Activated CD8-positive, alpha-beta T cell treated with anti-CD3 and anti-CD28 coated beads, Interleukin-2, amount 10 ng/mL, durations not matched to agents 7 days and 5 days (primary cell): ENCODE measurements around the gene PACS1. TPM values are rescaled to one million over a fixed set of nuclear protein-coding genes. Genes with fewer than 3 reads are reported as not detected.
A peak's percentile ranks its signal among the peaks of the same experiment; 100 is the strongest.

ENCODE experiments used
- ATAC-seq: fragments of 150-1000 bp; cut with Tn5 transposase; one replicate; pipeline ENCODE4 v1.10.0; 2021; ENCODE audit warnings: moderate library complexity
- CTCF ChIA-PET: fragments of 350-600 bp; sonication (Branson Sonifier 250); formaldehyde crosslinking; loops from one replicate; lab custom pipeline; 2021; ENCODE audit warnings: antibody characterized with exemption; lab: Charles Lee
- POLR2A ChIA-PET: fragments of 350-600 bp; sonication (Branson Sonifier 250); formaldehyde crosslinking; loops from one replicate; lab custom pipeline; 2021; ENCODE audit warnings: antibody characterized with exemption; lab: Charles Lee
- DNase-seq: peaks from one replicate; pipeline ENCODE4 v3.0.0-alpha.2; 2020
- H3K27ac Mint-ChIP-seq: one replicate; pipeline ENCODE4 v1.8.0; 2021; ENCODE audit warnings: mild to moderate bottlenecking, mixed read lengths
- H3K27me3 Mint-ChIP-seq: one replicate; pipeline ENCODE4 v1.8.0; 2021; ENCODE audit warnings: low read depth, mixed read lengths
- H3K36me3 Mint-ChIP-seq: one replicate; pipeline ENCODE4 v1.8.0; 2021; ENCODE audit warnings: low read depth, mixed read lengths
- H3K4me1 Mint-ChIP-seq: one replicate; pipeline ENCODE4 v1.8.0; 2021; ENCODE audit warnings: low read depth, mixed read lengths
- H3K4me3 Mint-ChIP-seq: one replicate; pipeline ENCODE4 v1.8.0; 2021; ENCODE audit warnings: mild to moderate bottlenecking, mixed read lengths
- H3K9me3 Mint-ChIP-seq: one replicate; pipeline ENCODE4 v1.8.0; 2022; ENCODE audit warnings: mixed read lengths; ENCODE audit not compliant: insufficient read depth
- total RNA-seq, 2 experiments: library from RNA; stranded (reverse); gene quantifications; one replicate each; pipeline ENCODE4 v1.2.3, GENCODE V29; 2021

PACS1 gene
- total RNA-seq, 2 experiments from 2014 or later = 84.6 to 91.6 TPM

DNA sequence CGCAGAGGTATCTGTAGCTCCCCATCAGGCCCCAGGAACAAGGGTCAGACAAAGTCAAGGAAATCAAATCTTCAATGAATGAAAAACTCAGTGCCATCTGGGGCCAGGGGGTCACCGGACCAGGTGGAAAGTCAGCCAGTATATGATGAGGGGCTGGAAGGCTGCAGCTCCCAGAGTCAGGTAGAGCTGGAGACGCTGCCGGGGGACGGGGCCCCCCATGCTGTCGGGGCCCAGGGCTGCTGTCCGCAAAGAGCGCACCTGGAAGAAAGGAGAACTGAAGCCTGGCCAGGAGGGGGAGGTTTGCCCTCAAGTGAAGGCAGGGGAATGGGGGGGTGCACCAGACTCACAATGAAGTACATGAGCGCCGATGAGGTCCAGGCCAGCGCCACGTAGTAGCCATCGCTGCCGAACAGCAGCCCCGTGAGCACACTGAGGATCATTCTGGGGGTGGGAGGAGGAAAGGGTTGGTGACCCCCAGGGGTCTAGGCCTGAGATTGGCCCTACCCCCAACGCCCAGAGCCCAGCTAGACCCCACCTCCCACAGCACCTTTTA lies 214.5 kb downstream of the PACS1 start:
- POLR2A ChIA-PET = no interaction called here
- no peaks in the 10 kb centered on the region for H3K9me3 Mint-ChIP-seq
- H3K27me3 Mint-ChIP-seq = peaks cover under 1% of the 10 kb centered on the region
- no peak overlapping the region for H3K4me3 Mint-ChIP-seq
- H3K27ac Mint-ChIP-seq = no peak overlapping the region
- DNase-seq (no peak), ATAC-seq (no peak)
- CTCF ChIA-PET = interaction anchor here (0.6 to 6.3 kb wide), 2 partner anchors 14 to 27 kb away, joined by 3 to 64 read pairs; partner anchors contain the start of gene RAB1B
- H3K4me1 Mint-ChIP-seq = peaks cover 51% of the 10 kb centered on the region
- H3K36me3 Mint-ChIP-seq = peaks cover 2% of the 10 kb centered on the region

DNA sequence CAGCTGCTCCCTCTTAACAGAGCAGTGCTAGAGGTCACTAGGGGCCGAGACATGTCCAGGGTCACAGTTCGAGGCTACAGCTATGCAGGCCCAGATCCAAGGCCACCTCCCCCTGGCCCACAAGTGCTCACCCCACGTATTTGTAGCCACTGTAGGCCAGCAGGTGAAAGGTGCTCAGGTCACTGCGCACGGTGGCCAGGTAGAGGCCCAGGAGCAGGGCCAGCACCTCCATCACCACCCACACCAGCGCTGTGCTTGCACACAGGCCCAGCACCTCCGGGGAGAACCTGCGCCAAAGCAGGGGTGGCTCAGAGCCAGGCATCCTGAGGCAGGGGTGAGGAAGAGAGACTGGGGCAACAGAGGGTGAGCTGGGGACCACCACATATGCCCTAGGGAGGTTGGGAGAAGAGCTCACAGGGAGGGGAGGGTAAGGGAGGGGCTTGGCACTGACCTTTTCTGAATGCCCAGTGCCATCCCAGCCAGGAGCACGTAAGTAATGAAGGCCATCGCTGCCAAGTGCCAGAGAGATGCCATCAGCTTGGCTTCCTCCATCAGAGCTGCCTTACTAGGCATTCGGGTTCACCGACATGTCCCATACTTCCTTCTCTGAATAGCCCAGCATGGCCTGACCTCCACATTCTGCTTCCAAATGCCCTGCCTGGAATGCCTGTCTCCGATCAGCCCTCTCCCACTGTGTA lies 215.3 kb downstream of the PACS1 start:
- Mint-ChIP-seq H3K4me3 (no peak overlapping the region), H3K27ac (no peak overlapping the region)

DNA sequence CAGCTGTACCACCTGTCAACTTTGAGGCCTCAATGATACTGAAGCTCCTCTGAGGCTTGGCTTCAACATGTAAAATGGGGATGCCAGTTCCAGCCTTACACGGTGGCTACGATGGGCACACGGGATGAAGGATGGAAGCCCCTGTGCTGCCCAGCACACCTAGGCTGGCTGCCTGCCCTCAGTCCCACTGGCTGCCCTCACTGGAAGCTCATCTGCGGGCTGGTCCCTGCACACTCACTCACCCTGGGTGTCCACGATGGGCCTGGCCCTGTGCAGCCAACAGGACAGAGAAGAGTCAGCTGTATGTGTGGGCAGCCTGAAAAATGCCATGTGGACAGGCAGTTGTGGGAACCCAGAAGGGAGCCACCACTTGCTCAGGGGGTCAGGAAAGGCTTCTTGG lies 216.6 kb downstream of the PACS1 start:
- ATAC-seq (no peak), DNase-seq (no peak)
- no peak overlapping the region for H3K4me3 Mint-ChIP-seq
- no peaks in the 10 kb centered on the region for H3K9me3 Mint-ChIP-seq
- POLR2A ChIA-PET = interaction anchor here (0.6 to 1.4 kb wide), 3 partner anchors 16 to 70 kb away, joined by 3 read pairs; no protein-coding TSS in a partner anchor
- peaks cover 2% of the 10 kb centered on the region for H3K36me3 Mint-ChIP-seq
- CTCF ChIA-PET = interaction anchor here (1.1 to 1.9 kb wide), 3 partner anchors 18 to 64 kb away, joined by 3 to 7 read pairs (median 4); partner anchors contain the start of gene RAB1B
- peaks cover 14% of the 10 kb centered on the region for H3K27me3 Mint-ChIP-seq
- peaks cover 55% of the 10 kb centered on the region for H3K4me1 Mint-ChIP-seq
- no peak overlapping the region for H3K27ac Mint-ChIP-seq

More for the DNA sequence above, 215.3 kb downstream of the PACS1 start:
- H3K4me1 Mint-ChIP-seq = peaks cover 59% of the 10 kb centered on the region
- ATAC-seq (no peak), DNase-seq (no peak)
- ChIA-PET POLR2A (interaction anchor here (1.0 to 1.1 kb wide), 2 partner anchors 17 to 283 kb away, joined by 3 read pairs; partner anchors contain the start of gene BANF1), CTCF (interaction anchor here (1.0 to 1.9 kb wide), 3 partner anchors 13 to 63 kb away, joined by 3 to 7 read pairs (median 4); no protein-coding TSS in a partner anchor)
- peaks cover 2% of the 10 kb centered on the region for H3K36me3 Mint-ChIP-seq
- no peaks in the 10 kb centered on the region for H3K9me3 Mint-ChIP-seq
- H3K27me3 Mint-ChIP-seq = peaks cover 5% of the 10 kb centered on the region

DNA sequence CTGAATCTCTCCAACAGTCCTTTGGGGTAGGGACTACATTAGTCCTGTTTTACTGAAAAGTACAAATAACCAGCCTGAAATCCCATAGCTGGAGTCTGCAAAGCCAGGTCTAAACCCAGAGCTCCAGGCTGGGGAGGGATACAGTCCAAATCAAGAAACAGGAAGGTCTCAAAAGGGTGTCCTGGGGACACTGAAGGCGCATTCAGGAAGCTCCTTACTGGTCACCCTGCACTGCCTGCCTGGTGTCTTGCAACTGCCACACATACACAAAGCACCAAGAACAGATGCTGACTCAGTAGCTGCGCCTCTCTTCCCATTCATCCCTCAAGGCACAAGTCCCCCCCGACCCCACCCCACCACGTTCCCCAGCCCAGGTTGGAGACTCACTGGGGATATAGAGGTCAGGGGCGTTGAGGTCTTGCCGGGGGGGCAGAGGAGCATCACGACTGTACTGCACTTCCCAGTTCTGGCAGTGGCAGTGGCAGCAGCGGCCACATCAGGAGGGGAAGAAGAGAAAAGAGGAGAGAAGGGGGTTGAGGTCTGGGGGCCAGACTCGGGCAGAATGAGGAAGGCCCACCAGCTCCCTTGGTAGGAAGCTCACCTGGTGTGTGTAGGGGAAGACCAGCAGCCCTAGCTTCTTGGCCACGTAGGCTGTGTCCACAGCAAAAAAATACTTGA lies 217.3 kb downstream of the PACS1 start:
- H3K9me3 Mint-ChIP-seq = no peaks in the 10 kb centered on the region
- no peak for ATAC-seq
- peaks cover 49% of the 10 kb centered on the region for H3K4me1 Mint-ChIP-seq
- POLR2A ChIA-PET = interaction anchor here (0.6 to 1.4 kb wide), 5 partner anchors 10 to 282 kb away, joined by 3 read pairs; partner anchors contain the start of gene CD248
- CTCF ChIA-PET = interaction anchor here (1.3 to 3.0 kb wide), 7 partner anchors 19 to 218 kb away, joined by 3 to 13 read pairs (median 4); partner anchors contain the start of gene RAB1B
- peaks cover 2% of the 10 kb centered on the region for H3K36me3 Mint-ChIP-seq
- H3K4me3 Mint-ChIP-seq = peak overlapping the region; percentile 85
- no peak for DNase-seq
- peak overlapping the region; percentile 54 for H3K27ac Mint-ChIP-seq
- H3K27me3 Mint-ChIP-seq = peaks cover 14% of the 10 kb centered on the region

DNA sequence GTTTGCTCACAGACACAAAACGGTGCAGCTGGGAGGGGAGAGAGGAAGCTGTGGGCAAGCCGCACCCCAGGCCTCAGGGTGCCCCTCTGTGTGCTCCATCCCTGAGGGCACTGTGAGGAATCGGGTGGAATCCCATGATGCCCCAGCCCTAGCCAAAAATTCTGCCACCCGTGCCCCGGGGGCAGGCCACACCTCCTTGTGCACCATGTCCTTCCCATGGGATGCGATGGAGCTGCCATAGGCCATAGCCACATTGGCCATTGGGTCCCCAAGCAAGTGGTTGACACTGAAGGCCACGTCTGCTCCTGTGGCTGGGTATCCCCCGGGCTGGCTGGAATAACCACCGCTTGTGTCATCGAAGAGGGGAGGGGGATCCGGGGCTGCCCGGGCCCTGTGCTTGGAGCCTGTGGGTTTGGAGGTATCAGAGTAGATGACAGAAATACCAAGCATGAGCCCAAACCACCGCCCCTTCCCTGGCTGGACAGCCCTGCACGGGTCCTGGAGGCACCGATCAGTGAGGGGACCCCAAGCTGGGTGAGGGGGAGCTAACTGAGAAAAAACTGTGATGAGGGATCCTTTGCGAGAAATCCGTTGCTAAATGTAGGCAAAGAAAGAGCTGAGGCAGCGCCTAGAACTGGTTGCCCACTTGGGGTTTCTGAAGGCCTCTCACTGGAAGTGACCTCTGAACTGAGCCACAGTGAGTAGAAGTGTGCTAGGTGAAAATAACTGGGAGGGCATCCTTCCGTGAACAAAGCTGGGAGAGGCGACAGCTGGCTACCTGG lies 218.0 kb downstream of the PACS1 start:
- peaks cover 20% of the 10 kb centered on the region for H3K27me3 Mint-ChIP-seq
- ATAC-seq (no peak), DNase-seq (no peak)
- peak overlapping the region; percentile 85 for H3K27ac Mint-ChIP-seq
- peaks cover 45% of the 10 kb centered on the region for H3K4me1 Mint-ChIP-seq
- H3K9me3 Mint-ChIP-seq = no peaks in the 10 kb centered on the region
- POLR2A ChIA-PET = interaction anchor here (0.8 to 2.1 kb wide), 5 partner anchors 11 to 56 kb away, joined by 3 to 7 read pairs (median 3); partner anchors contain the start of genes CD248 and RAB1B
- H3K36me3 Mint-ChIP-seq = peaks cover 4% of the 10 kb centered on the region
- CTCF ChIA-PET = interaction anchor here (0.9 to 3.0 kb wide), 16 partner anchors 8 to 576 kb away, joined by 3 to 13 read pairs (median 4); partner anchors contain the start of genes KAT5, RAB1B, RBM4B and RIN1
- H3K4me3 Mint-ChIP-seq = peak overlapping the region; percentile 85

DNA sequence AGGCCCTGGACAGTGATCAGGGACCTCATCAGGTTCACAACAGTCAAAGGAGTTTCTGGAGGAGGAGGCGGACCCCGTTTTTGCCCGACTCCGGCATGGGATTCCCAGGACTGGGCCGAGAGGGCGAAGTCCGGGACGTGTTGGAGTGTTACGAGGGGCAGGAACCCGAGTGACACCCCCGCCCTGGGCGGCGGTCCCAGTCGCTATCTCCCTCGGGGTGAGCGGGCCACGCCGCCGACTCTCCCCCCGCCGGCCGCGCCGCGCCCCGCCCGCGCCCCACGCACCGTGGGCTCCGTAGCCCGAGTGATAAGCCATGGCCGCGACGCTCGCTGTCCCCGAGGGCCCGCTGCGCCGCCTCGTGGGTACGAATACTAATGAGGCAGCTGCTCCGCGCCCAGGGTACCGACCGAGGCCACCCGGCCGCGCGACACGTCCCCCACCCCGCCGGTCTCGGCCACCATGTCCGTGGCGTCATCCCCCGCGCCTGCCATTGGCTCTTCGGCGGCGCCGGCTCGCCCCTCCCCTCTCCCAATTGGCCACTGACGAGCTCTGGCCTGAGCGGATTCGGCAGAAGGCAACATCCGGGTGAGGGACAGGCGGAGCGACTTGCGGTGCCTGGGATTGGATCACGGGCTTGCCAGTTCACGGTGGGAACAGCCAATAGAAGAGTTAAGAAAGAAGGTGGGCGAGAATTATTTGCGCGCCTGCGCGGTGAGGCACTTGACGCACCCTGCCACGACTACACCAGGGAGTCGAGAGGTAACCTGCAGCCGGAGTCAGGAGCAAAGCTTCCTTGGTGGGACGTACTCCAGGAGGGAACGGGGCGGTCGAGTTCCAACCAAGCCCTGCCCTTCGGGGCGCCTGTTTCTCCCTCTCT lies 218.8 kb downstream of the PACS1 start, which contains the start of gene YIF1A:
Gene YIF1A, minus strand, starts transcription at position 473 of the 877 bp plus-strand sequence. Its CDS starts 158 bp downstream, at position 315.
- DNase-seq (peak; percentile 99), ATAC-seq (peak; percentile 95)
- H3K4me3 Mint-ChIP-seq = peak within 1 kb of the TSS; percentile 85
- peaks cover 26% of the 10 kb centered on the region for H3K27me3 Mint-ChIP-seq
- H3K36me3 Mint-ChIP-seq = peaks cover 4% of the 10 kb centered on the region
- POLR2A ChIA-PET = interaction anchor here (0.8 to 2.1 kb wide), 11 partner anchors 9 to 236 kb away, joined by 3 to 7 read pairs (median 4); partner anchors contain the start of gene RAB1B
- no peaks in the 10 kb centered on the region for H3K9me3 Mint-ChIP-seq
- H3K27ac Mint-ChIP-seq = peak within 1 kb of the TSS; percentile 91
- H3K4me1 Mint-ChIP-seq = peaks cover 42% of the 10 kb centered on the region
- CTCF ChIA-PET = interaction anchor here (0.7 to 3.0 kb wide), 28 partner anchors 9 to 577 kb away, joined by 3 to 13 read pairs (median 4); partner anchors contain the start of genes BRMS1, KAT5, RBM4B and RIN1

DNA sequence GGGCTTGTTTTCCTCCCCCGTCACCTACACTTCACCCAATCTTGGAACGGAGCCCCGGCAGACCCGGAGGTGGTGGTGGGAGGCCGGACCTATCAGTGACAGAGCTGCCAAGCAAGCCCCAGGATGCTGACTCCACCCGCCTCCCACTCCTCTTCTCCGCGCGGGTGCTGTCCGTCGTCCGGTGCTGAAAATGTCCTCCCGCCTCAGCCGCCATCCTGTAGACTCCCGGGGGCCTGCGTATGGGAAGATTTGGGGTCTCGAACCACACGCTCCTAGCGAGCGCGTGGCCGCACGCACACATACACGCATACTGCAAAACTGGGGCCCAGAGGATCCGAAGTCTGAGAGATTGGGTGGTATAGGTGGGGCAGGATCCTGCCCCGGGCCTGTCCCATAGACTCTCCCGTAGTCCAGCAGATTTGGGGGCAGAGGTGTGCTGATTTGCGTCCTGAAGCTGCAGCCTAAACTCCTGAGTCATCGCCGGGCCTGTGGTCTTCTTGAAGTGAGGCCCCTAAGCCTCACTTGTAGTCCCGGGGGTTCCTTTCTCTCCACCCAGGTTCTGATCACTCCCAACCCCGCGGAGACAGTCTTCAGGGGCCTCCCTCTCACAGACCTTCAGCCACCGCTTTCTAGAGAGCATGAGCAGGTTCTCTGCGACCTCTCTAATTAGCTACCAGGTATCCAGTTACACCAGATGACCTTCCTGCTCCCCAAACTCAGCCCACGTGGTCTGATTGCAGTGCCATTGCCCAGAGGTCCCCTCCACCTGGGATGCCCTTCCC lies 219.7 kb downstream of the PACS1 start:
- POLR2A ChIA-PET = interaction anchor here (0.8 to 2.1 kb wide), 9 partner anchors 9 to 237 kb away, joined by 3 to 7 read pairs (median 4); partner anchors contain the start of gene RAB1B
- ATAC-seq = peak; percentile 62
- Mint-ChIP-seq H3K27ac (peak overlapping the region; percentile 91), H3K4me1 (peaks cover 42% of the 10 kb centered on the region), H3K9me3 (no peaks in the 10 kb centered on the region), H3K27me3 (peaks cover 26% of the 10 kb centered on the region), H3K4me3 (peak overlapping the region; percentile 85), H3K36me3 (peaks cover 4% of the 10 kb centered on the region)
- CTCF ChIA-PET = interaction anchor here (0.7 to 3.0 kb wide), 27 partner anchors 10 to 578 kb away, joined by 3 to 13 read pairs (median 4); partner anchors contain the start of genes BRMS1, KAT5 and RIN1
- DNase-seq = peak; percentile 87

DNA sequence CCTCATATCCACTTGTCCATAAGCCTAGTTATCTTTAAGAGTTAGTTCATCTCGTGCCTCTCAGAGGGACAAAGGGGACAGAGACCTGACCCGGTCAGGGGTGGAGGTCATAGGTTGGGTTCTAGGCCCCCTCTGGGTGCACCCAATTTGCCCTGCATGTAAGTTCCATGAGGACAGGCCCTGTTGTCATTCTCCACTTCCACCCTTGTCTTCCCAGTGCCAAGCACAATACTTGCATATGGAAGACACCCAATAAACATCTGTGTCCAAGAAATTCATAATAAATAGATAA lies 220.2 kb downstream of the PACS1 start:
- CTCF ChIA-PET = interaction anchor here (1.7 kb wide), 2 partner anchors 21 to 22 kb away, joined by 4 to 10 read pairs; no protein-coding TSS in a partner anchor
- POLR2A ChIA-PET = no interaction called here
- Mint-ChIP-seq H3K27ac (peak overlapping the region; percentile 24), H3K4me1 (peaks cover 42% of the 10 kb centered on the region), H3K36me3 (peaks cover 4% of the 10 kb centered on the region), H3K9me3 (no peaks in the 10 kb centered on the region), H3K4me3 (peak overlapping the region; percentile 85), H3K27me3 (peaks cover 26% of the 10 kb centered on the region)
- ATAC-seq (no peak), DNase-seq (no peak)

DNA sequence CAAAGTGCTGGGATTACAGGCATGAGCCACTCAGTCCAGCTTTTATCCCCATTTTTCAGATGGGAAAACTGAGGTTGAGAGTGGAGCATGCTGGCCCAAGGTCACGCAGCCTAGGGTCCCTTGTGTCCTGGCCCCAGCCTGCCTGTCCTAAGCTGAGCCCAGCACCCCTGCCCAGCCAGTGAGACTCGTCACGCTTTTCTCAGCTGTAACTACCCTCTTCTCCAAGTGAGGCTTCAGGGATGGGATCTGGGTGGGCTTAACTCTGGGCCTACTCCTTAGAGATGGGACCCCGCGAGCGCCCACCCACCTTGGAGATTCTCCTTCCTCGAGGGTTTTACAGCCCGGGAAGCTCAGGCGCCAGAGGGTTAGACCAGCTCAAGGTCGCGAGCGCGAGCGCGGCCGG lies 221.2 kb downstream of the PACS1 start:
- Mint-ChIP-seq H3K36me3 (peaks cover 4% of the 10 kb centered on the region), H3K4me1 (peaks cover 42% of the 10 kb centered on the region), H3K27ac (no peak overlapping the region), H3K27me3 (peaks cover 26% of the 10 kb centered on the region), H3K9me3 (no peaks in the 10 kb centered on the region), H3K4me3 (peak overlapping the region; percentile 22)
- ChIA-PET POLR2A (interaction anchor here (1.0 kb wide), 1 partner anchor 25 kb away, joined by 3 read pairs; no protein-coding TSS in a partner anchor), CTCF (interaction anchor here (1.2 to 1.7 kb wide), 4 partner anchors 9 to 37 kb away, joined by 3 to 10 read pairs (median 4); no protein-coding TSS in a partner anchor)
- DNase-seq = no peak
- no peak for ATAC-seq
